Pancreas (tissue), 10 donors: Measurements from ENCODE around the gene AMDHD2. TPM values are rescaled to one million over a fixed set of nuclear protein-coding genes. Genes with fewer than 3 reads are reported as not detected.

ENCODE experiments used
- ATAC-seq, 4 donors: fragments of 200-7000 bp; cut with Tn5 transposase; one replicate each; pipeline versions ENCODE4 v1.8.0 to v1.9.1; 2020; ENCODE audit warnings: mild to moderate bottlenecking in 4 of 4, moderate library complexity in 4 of 4
- DNase-seq, 6 donors: peaks; one replicate each; pipeline ENCODE4 v3.0.0-alpha.2; 2020
- FAIRE-seq: peaks from 2 replicates; lab custom pipeline; 2012; peaks lifted over from hg19 to GRCh38; lab: Jason Lieb, UNC
- H3K27ac ChIP-seq, 4 donors: fragments of 200-600 bp; sonication (generic); 1 replicate in 3 of 4; 2 replicates in 1 of 4; pipeline versions ENCODE4 v1.5.0 to v1.8.0; 2020
- H3K27me3 ChIP-seq, 4 donors: fragments of 200-600 bp; one replicate each; pipeline ENCODE4 v1.8.0; 2021
- H3K36me3 ChIP-seq, 3 donors: fragments of 200-600 bp; sonication (generic) in 1 of 3; one replicate each; pipeline versions ENCODE4 v1.5.0 to v1.8.0; 2020 to 2021
- H3K4me1 ChIP-seq, 3 donors: fragments of 200-600 bp; one replicate each; pipeline ENCODE4 v1.8.0; 2021
- H3K4me3 ChIP-seq, 4 donors: fragments of 200-600 bp; sonication (generic) in 2 of 4; one replicate each; pipeline versions ENCODE4 v1.5.0 to v1.8.0; 2020 to 2021
- H3K9me3 ChIP-seq, 4 donors: fragments of 200-600 bp; one replicate each; pipeline ENCODE4 v1.8.0; 2021
- CTCF ChIP-seq, 4 donors: fragments of 200-600 bp; sonication (generic) in 3 of 4; IDR thresholded peaks; one replicate each; pipeline versions ENCODE4 v1.5.0 to v1.8.0; 2021; ENCODE audit warnings: antibody characterized with exemption in 4 of 4
- WGBS, 2 donors: extraction: QIAGEN DNeasy Blood & Tissue Kit; methylation state at CpG; one replicate each; pipeline ENCODE4 v1.1.7; 2013; 5-methylcytosine and 5-hydroxymethylcytosine counted together
- intact Hi-C, 3 donors: fragments of 100-400 bp; cut with DNase I; formaldehyde crosslinking; loops; one replicate each; pipeline versions ENCODE4 v1.11.1 to v1.14.2; 2022
- polyA plus RNA-seq, 2 donors: library from polyadenylated mRNA; stranded (reverse); fragments of 200-250 nt; gene quantifications; one replicate each; pipeline ENCODE4 v1.2.3, GENCODE V29; 2013
- total RNA-seq, 6 donors: library from RNA; stranded (reverse); fragmentation: NEBNext Ultra II Directional in 4 of 6; extraction: Animal tissue kit (Norgen Biotek cat#: 25700) in 4 of 6; gene quantifications; one replicate each; pipeline versions ENCODE4 v1.2.1 to v1.2.4, GENCODE V29; 2021 to 2023
- donor health status: healthy with polysubstance abuse.
- donor health status: DM: no; HTN: no; CAD: no; lungs with moderate emphysema.
- donor health status: DM: no; HTN: no; CAD: no.
- donor health status: control.
- donor health status: control.
- donor health status: Bipolar disorder and iron deficiency.
- donor health status: DM: yes; HTN: yes; CAD: no.
- donor health status: DM: no; HTN: no; CAD: no.
- donor health status: DM: no; HTN: no; CAD: no.
- donor health status: DM: yes; HTN: yes; CAD: no.

AMDHD2 gene
- total RNA-seq (10 to 100 TPM in 4 of 6 donors, 1 to 10 TPM in 2; 8.0 to 18.7 (median 10.9) TPM), polyA plus RNA-seq (10 to 100 TPM; 27.7 to 36.3 TPM)

- no peak for TF ChIP-seq CTCF (IDR thresholded peaks at IDR 0.05)
- Histone ChIP-seq H3K27me3 (no peaks in the 10 kb centered on the region), H3K27ac (peak within 1 kb of the TSS in 2 of 4 donors; percentile 61 to 67), H3K4me1 (peaks cover 13 to 35% (median 31%) of the 10 kb centered on the region in 3 donors), H3K36me3 (no peaks in the 10 kb centered on the region), H3K4me3 (peak within 1 kb of the TSS; percentile 38 to 58 (median 47)), H3K9me3 (no peaks in the 10 kb centered on the region)
- WGBS, 2 donors, result 0 to 1% methylated on average over 40 to 83 of the region's 83 CpGs
- no peak for FAIRE-seq
- peak; percentile 65 to 79 (median 68) for ATAC-seq
- DNase-seq, result peak; percentile 85 to 94 (median 90)
- intact Hi-C loops, result no loop called here
Measured at GRCh38 chr16:2520097-2520783, at the start of gene AMDHD2. Gene AMDHD2 (plus strand): TSS chr16:2520371. CDS start chr16:2520459, 88 bp downstream.

- H3K36me3 ChIP-seq, result no peaks in the 10 kb centered on the region
- H3K27me3 ChIP-seq, result peaks cover 0 to 5% (median 0%) of the 10 kb centered on the region in 4 donors
- DNase-seq (no peak), FAIRE-seq (no peak), ATAC-seq (no peak)
- intact Hi-C loops, result no loop called here
- no peak overlapping the region for H3K27ac ChIP-seq
- 55 to 61% methylated on average over 9 of the region's 9 CpGs for WGBS, 2 donors
- H3K4me1 ChIP-seq, result peaks cover 0 to 23% (median 0%) of the 10 kb centered on the region in 3 donors
- H3K4me3 ChIP-seq, result no peak overlapping the region
- no peaks in the 10 kb centered on the region for H3K9me3 ChIP-seq
- TF ChIP-seq CTCF (IDR thresholded peaks at IDR 0.05), result no peak
Measured at GRCh38 chr16:2470603-2471015, 49.6 kb upstream of the AMDHD2 start.

- Histone ChIP-seq H3K27ac (no peak within 1 kb of the TSS), H3K27me3 (peaks cover 0 to 5% (median 0%) of the 10 kb centered on the region in 4 donors), H3K9me3 (no peaks in the 10 kb centered on the region), H3K36me3 (no peaks in the 10 kb centered on the region), H3K4me3 (peak within 1 kb of the TSS in 1 of 4 donors; percentile 26), H3K4me1 (peaks cover 0 to 27% (median 5%) of the 10 kb centered on the region in 3 donors)
- no peak for FAIRE-seq
- ATAC-seq, result no peak
- WGBS, 2 donors, result 1 to 2% methylated on average over 43 to 59 of the region's 59 CpGs
- intact Hi-C loops, result no loop called here
- TF ChIP-seq CTCF (IDR thresholded peaks at IDR 0.05), result no peak
- DNase-seq, result peak in 1 of 6 donors; percentile 82
Measured at GRCh38 chr16:2471016-2471652, 49.0 kb upstream of the AMDHD2 start, which contains the start of gene NTN3. Gene NTN3 (plus strand): TSS chr16:2471297. CDS start chr16:2471702, 405 bp downstream.

GRCh38 chr16:2471653-2472487 is 48.3 kb upstream of the AMDHD2 start:
- H3K27ac ChIP-seq, result no peak overlapping the region
- H3K4me1 ChIP-seq, result peaks cover 4 to 35% (median 12%) of the 10 kb centered on the region in 3 donors
- FAIRE-seq (no peak), DNase-seq (peak in 1 of 6 donors; percentile 86), ATAC-seq (no peak)
- H3K27me3 ChIP-seq, result peaks cover 0 to 5% (median 0%) of the 10 kb centered on the region in 4 donors
- no peaks in the 10 kb centered on the region for H3K9me3 ChIP-seq
- intact Hi-C loops, result no loop called here
- no peaks in the 10 kb centered on the region for H3K36me3 ChIP-seq
- peak overlapping the region in 1 of 4 donors; percentile 26 for H3K4me3 ChIP-seq
- 48 to 55% methylated on average over 53 to 61 of the region's 61 CpGs for WGBS, 2 donors
- TF ChIP-seq CTCF (IDR thresholded peaks at IDR 0.05), result no peak
